Tibial artery (tissue), 4 donors: ENCODE results near the gene SCN5A.

Experiments used
- DNase-seq, 2 donors: peaks; one replicate each; pipeline ENCODE4 v3.0.0-alpha.2; 2019
- H3K27ac ChIP-seq, 2 donors: fragments of 200-600 bp; sonication (generic) in 1 of 2; 1 replicate in 1 of 2; 2 replicates in 1 of 2; pipeline ENCODE4 v1.5.1; 2018 to 2019; ENCODE audit warnings: mild to moderate bottlenecking in 1 of 2
- H3K27me3 ChIP-seq, 2 donors: fragments of 200-600 bp; sonication (generic) in 1 of 2; one replicate each; pipeline versions ENCODE4 v1.5.1 to v1.6.0; 2016 to 2019
- H3K36me3 ChIP-seq, 3 donors: fragments of 200-600 bp; sonication (generic) in 2 of 3; one replicate each; pipeline ENCODE4 v1.5.1; 2016 to 2019; ENCODE audit warnings: mild to moderate bottlenecking in 2 of 3
- H3K4me1 ChIP-seq, 4 donors: fragments of 200-600 bp; sonication (generic) in 2 of 4; 1 replicate in 3 of 4; 2 replicates in 1 of 4; pipeline ENCODE4 v1.5.1; 2016 to 2019
- H3K4me3 ChIP-seq, 2 donors: fragments of 200-600 bp; sonication (generic) in 1 of 2; 1 replicate in 1 of 2; 2 replicates in 1 of 2; pipeline ENCODE4 v1.5.1; 2018 to 2019; ENCODE audit warnings: mild to moderate bottlenecking in 2 of 2
- H3K9me3 ChIP-seq, 3 donors: fragments of 200-600 bp; sonication (generic) in 1 of 3; one replicate each; pipeline ENCODE4 v1.5.1; 2016 to 2019
- intact Hi-C: fragments of 100-400 bp; cut with DNase I; formaldehyde crosslinking; loops from one replicate; pipeline ENCODE4 v1.15.0; 2023; ENCODE audit warnings: low total_unique reads
- TF ChIP-seq, protein P1 (sequence below), 2 experiments: fragments of 200-600 bp in 1 of 2; fragments of 450-650 bp in 1 of 2; IDR thresholded peaks; one replicate each; pipeline ENCODE4 v1.5.1; 2017 to 2019; ENCODE audit warnings: antibody characterized with exemption in 2 of 2, mild to moderate bottlenecking in 1 of 2, moderate library complexity in 1 of 2

SCN5A gene

GRCh38 chr3:38644662-38645053, 4.8 kb downstream of the SCN5A start:
- DNase-seq, result peak in 1 of 2 donors; percentile 23
- no peak overlapping the region for H3K27ac ChIP-seq
- H3K9me3 ChIP-seq, result no peaks in the 10 kb centered on the region
- peaks cover 0 to 12% (median 10%) of the 10 kb centered on the region in 4 donors for H3K4me1 ChIP-seq
- no peaks in the 10 kb centered on the region for H3K36me3 ChIP-seq
- intact Hi-C loops, result no loop called here
- TF ChIP-seq, protein P1, sequence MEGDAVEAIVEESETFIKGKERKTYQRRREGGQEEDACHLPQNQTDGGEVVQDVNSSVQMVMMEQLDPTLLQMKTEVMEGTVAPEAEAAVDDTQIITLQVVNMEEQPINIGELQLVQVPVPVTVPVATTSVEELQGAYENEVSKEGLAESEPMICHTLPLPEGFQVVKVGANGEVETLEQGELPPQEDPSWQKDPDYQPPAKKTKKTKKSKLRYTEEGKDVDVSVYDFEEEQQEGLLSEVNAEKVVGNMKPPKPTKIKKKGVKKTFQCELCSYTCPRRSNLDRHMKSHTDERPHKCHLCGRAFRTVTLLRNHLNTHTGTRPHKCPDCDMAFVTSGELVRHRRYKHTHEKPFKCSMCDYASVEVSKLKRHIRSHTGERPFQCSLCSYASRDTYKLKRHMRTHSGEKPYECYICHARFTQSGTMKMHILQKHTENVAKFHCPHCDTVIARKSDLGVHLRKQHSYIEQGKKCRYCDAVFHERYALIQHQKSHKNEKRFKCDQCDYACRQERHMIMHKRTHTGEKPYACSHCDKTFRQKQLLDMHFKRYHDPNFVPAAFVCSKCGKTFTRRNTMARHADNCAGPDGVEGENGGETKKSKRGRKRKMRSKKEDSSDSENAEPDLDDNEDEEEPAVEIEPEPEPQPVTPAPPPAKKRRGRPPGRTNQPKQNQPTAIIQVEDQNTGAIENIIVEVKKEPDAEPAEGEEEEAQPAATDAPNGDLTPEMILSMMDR (IDR thresholded peaks at IDR 0.05), result no peak
- peaks cover 0 to 41% of the 10 kb centered on the region in 2 donors for H3K27me3 ChIP-seq
- no peak overlapping the region for H3K4me3 ChIP-seq

DNA sequence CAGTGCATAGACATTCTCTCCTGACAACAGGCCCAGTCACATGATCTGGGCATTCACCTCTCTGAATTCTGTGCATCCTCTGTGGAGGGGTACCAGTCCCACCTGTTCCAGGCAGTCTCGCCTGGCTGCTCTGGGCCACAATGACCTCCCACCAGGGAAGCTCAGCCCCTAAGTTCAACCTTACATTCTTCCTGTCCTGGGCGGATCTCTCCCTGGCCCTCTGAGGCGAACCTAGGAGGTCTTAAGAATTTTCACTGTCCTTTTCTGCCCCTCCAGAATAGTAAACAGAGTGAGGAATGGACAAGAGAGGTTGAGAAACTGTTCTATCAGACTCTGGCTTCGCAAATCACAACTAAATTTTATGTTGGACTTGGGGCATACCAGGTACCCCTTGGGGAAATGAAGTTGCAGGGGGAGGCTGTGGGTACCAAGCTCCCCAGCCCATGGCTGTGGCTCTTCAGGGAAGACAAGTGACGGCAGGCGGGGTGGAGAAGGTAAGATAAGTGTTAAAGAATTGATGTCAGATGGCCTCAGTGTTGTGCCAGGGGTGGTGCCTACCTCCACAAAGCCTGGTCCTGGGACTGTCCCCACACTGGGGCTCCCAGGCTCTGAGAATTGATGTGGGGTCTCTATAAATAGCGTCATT, 5.3 kb downstream of the SCN5A start:
- no peaks in the 10 kb centered on the region for H3K9me3 ChIP-seq
- no peaks in the 10 kb centered on the region for H3K36me3 ChIP-seq
- no peak overlapping the region for H3K27ac ChIP-seq
- peaks cover 0 to 8% (median 7%) of the 10 kb centered on the region in 4 donors for H3K4me1 ChIP-seq
- peak; percentile 11 to 40 for DNase-seq
- H3K27me3 ChIP-seq, result peaks cover 0 to 38% of the 10 kb centered on the region in 2 donors
- intact Hi-C loops, result no loop called here
- H3K4me3 ChIP-seq, result no peak overlapping the region
- TF ChIP-seq, protein P1 (IDR thresholded peaks at IDR 0.05), result no peak

GRCh38 chr3:38643592-38643991, 5.9 kb downstream of the SCN5A start:
- intact Hi-C loops, result no loop called here
- TF ChIP-seq, protein P1 (IDR thresholded peaks at IDR 0.05), result no peak
- no peaks in the 10 kb centered on the region for H3K9me3 ChIP-seq
- H3K27ac ChIP-seq, result no peak overlapping the region
- DNase-seq, result peak; percentile 10 to 31
- H3K4me1 ChIP-seq, result peaks cover 0 to 3% (median 2%) of the 10 kb centered on the region in 4 donors
- H3K27me3 ChIP-seq, result peaks cover 0 to 33% of the 10 kb centered on the region in 2 donors
- no peaks in the 10 kb centered on the region for H3K36me3 ChIP-seq
- H3K4me3 ChIP-seq, result no peak overlapping the region

DNA sequence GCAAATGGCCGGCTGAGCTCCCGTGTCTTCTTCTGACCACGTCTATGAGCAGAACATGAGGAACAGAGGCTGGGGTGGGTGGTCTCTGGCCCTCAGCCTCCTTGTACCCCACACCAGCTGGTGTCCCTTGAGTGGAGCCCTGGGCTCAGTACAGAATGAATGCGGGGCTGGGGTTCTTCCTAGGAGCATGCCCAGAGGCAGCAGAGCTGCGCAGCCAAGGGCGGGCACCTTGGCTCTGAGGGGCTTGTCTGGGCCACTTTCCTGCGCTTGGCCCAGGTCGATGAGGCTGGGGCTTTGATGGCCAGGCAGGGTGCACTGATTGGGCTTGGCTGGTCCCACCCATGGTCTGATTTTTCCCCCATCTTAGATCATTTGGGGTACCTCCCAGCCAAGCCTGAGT, 6.4 kb downstream of the SCN5A start:
- Histone ChIP-seq H3K4me3 (no peak overlapping the region), H3K4me1 (no peaks in the 10 kb centered on the region), H3K36me3 (no peaks in the 10 kb centered on the region), H3K9me3 (no peaks in the 10 kb centered on the region), H3K27ac (no peak overlapping the region), H3K27me3 (peaks cover 0 to 30% of the 10 kb centered on the region in 2 donors)
- DNase-seq, result peak; percentile 2 to 33
- TF ChIP-seq, protein P1 (IDR thresholded peaks at IDR 0.05), result no peak
- intact Hi-C loops, result no loop called here

- H3K27me3 ChIP-seq, result peaks cover 0 to 27% of the 10 kb centered on the region in 2 donors
Measured at GRCh38 chr3:38641461-38642110, 7.9 kb downstream of the SCN5A start.

More at GRCh38 chr3:38641461-38642110, 7.9 kb downstream of the SCN5A start:
- TF ChIP-seq, protein P1 (IDR thresholded peaks at IDR 0.05), result no peak
- no peaks in the 10 kb centered on the region for H3K4me1 ChIP-seq
- no peaks in the 10 kb centered on the region for H3K36me3 ChIP-seq
- H3K27ac ChIP-seq, result no peak overlapping the region
- H3K4me3 ChIP-seq, result no peak overlapping the region
- no peaks in the 10 kb centered on the region for H3K9me3 ChIP-seq
- intact Hi-C loops, result no loop called here
- DNase-seq, result peak in 1 of 2 donors; percentile 9
